GM12875 (cell line): ENCODE data around the gene FGF5.

Experiments used
- H3K4me3 ChIP-seq: one replicate; pipeline ENCODE4 v1.5.1; 2011; ENCODE audit warnings: low read depth, low read length, control low read depth
- CTCF ChIP-seq: IDR thresholded peaks from 2 replicates; pipeline ENCODE4 v1.5.1; 2011; ENCODE audit warnings: low read depth, mild to moderate bottlenecking, control low read depth, inconsistent platforms, low read length, moderate library complexity, borderline replicate concordance; ENCODE audit not compliant: insufficient read depth

Gene FGF5

GRCh38 chr4:80253510-80253909 lies 13.0 kb upstream of the FGF5 start:
- no peak for TF ChIP-seq CTCF
- H3K4me3 ChIP-seq = no peak overlapping the region

- TF ChIP-seq CTCF = no peak
- H3K4me3 ChIP-seq = no peak overlapping the region
These were observed 12.3 kb upstream of the FGF5 start for GRCh38 chr4:80254114-80254513.

DNA sequence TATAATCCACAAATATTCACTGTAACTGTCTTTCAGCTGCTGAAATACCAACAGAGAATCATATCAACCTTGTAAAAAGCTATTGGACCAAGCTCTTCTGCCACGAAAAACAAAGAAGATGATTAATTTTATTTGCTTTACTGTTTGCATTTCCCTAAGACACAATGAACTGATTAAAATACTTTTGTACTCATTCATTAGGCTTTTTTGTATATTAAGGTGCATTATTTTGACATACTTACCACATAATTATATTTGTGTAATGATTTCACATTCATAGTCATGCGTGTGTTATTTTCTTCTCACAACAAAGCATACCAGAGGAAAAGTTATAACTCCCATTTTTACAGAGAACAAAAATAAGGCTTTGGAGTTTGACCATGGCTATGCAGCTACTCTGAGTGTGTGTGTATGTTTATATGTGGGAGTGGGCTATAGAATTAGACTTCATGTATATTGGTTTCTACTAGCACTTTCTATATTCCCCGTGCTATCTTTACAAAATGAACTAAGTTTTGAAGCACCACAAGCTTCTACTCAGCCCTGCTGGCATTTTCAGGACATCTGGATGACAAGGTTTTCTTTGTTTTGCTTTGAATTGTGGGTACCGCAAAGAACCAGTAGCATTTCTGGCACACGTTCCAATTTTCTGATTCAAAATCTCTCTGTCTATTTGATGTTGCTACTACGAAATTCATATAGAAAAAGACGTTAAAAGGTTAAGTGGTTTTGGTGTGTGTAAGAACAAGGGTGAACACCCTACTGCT lies 11.0 kb upstream of the FGF5 start:
- no peak overlapping the region for H3K4me3 ChIP-seq
- TF ChIP-seq CTCF = no peak

- TF ChIP-seq CTCF = no peak
- no peak overlapping the region for H3K4me3 ChIP-seq
These were observed 8.6 kb upstream of the FGF5 start for GRCh38 chr4:80257851-80258250.

DNA sequence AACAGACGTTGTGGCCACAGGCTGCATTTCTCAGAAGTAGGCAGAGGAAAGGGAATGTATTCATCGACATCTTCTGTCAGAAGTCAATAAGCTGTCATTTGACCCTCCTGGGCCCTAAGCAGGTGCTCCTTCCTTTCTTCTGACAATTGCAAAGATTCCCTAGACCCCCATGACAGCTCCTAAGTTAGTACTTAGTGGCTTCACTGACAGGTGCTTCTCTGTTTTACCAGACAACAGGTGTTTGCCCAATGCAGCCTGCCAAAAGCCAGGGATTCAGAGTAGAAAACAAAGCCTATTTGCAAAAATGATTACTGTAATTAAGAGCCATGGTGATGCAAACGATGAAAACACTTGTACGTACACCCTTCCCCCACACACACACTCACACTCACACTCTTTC lies 7.5 kb upstream of the FGF5 start:
- no peak overlapping the region for H3K4me3 ChIP-seq
- no peak for TF ChIP-seq CTCF

DNA sequence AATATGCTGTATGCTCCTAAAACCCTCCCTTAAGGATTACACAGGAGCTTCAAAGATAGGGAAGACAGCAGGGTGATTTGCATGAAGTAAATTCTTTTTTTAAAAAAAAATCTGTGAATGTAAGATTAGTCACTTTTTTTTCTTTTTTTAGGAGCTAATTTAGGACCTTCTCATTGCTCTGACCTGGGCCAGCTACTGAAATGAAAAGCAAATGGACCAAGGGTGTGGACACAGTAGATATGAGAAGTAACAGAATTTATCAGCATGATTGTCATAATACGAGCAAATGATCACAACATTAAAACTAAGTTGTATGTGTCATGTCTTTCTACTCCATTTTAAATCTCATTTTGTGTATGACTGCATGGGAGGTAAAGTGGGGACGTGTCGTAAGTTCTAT lies 6.6 kb upstream of the FGF5 start:
- TF ChIP-seq CTCF = no peak
- no peak overlapping the region for H3K4me3 ChIP-seq

GRCh38 chr4:80261989-80262600 lies 4.4 kb upstream of the FGF5 start:
- H3K4me3 ChIP-seq = no peak overlapping the region
- no peak for TF ChIP-seq CTCF
